ENCODE data around the gene CASTOR2.
"Not testable (repeated sequence)": the region's sequence is repeated elsewhere in the genome, so short reads cannot be mapped to it uniquely, and the experiment has no call there.

CASTOR2 gene

GRCh38 chr7:74964511-74965119 lies at the start of gene CASTOR2:
CASTOR2 (plus strand) TSS chr7:74964705; CDS start chr7:74964986, 281 bp downstream.
- DNase-seq: peak; percentile 11 to 64 (median 38)

- DNase-seq: not testable (repeated sequence)
Observed at GRCh38 chr7:74922321-74922890, 42.1 kb upstream of the CASTOR2 start.

- DNase-seq: not testable (repeated sequence)
Observed at GRCh38 chr7:74923644-74924043, 40.9 kb upstream of the CASTOR2 start.

- DNase-seq: not testable (repeated sequence)
Observed at GRCh38 chr7:74926968-74927367, 37.5 kb upstream of the CASTOR2 start.

- DNase-seq: not testable (repeated sequence)
Observed at GRCh38 chr7:74931563-74932328, 32.8 kb upstream of the CASTOR2 start.

- DNase-seq: not testable (repeated sequence)
Observed at GRCh38 chr7:74939429-74939828, 25.1 kb upstream of the CASTOR2 start.

GRCh38 chr7:74941302-74942069 lies 23.0 kb upstream of the CASTOR2 start:
- not testable (repeated sequence) for DNase-seq

GRCh38 chr7:74943923-74944322 lies 20.6 kb upstream of the CASTOR2 start:
- not testable (repeated sequence) for DNase-seq

- DNase-seq: not testable (repeated sequence)
Observed at GRCh38 chr7:74947741-74948140, 16.8 kb upstream of the CASTOR2 start.

GRCh38 chr7:74953774-74954173 lies 10.7 kb upstream of the CASTOR2 start:
- DNase-seq: not testable (repeated sequence)

- not testable (repeated sequence) for DNase-seq
Observed at GRCh38 chr7:74958328-74958727, 6.2 kb upstream of the CASTOR2 start.

GRCh38 chr7:74963704-74964510 lies 598 bp upstream of the CASTOR2 start:
- DNase-seq: not testable (repeated sequence)

- not testable (repeated sequence) for DNase-seq
Observed at GRCh38 chr7:74966208-74966854, 1.8 kb downstream of the CASTOR2 start.

GRCh38 chr7:74966909-74967308 lies 2.4 kb downstream of the CASTOR2 start:
- not testable (repeated sequence) for DNase-seq

GRCh38 chr7:74971431-74971830 lies 6.9 kb downstream of the CASTOR2 start:
- not testable (repeated sequence) for DNase-seq

- not testable (repeated sequence) for DNase-seq
Observed at GRCh38 chr7:74972377-74972776, 7.9 kb downstream of the CASTOR2 start.

- DNase-seq: not testable (repeated sequence)
Observed at GRCh38 chr7:74975959-74976358, 11.5 kb downstream of the CASTOR2 start.

GRCh38 chr7:74977523-74977922 lies 13.0 kb downstream of the CASTOR2 start:
- not testable (repeated sequence) for DNase-seq

GRCh38 chr7:74988436-74988835 lies 23.9 kb downstream of the CASTOR2 start:
- DNase-seq: not testable (repeated sequence)

- no peak for DNase-seq
Observed at GRCh38 chr7:74993121-74993520, 28.6 kb downstream of the CASTOR2 start.

GRCh38 chr7:74994869-74995543 lies 30.5 kb downstream of the CASTOR2 start:
- DNase-seq: not testable (repeated sequence)
